ENCODE data around the gene NUMBL. TPM values are rescaled to one million over a fixed set of nuclear protein-coding genes. Genes with fewer than 3 reads are reported as not detected.

The NUMBL gene
- total and polyA plus RNA-seq, 4 donors = 13.2 to 41.2 (median 17.1) TPM

DNA sequence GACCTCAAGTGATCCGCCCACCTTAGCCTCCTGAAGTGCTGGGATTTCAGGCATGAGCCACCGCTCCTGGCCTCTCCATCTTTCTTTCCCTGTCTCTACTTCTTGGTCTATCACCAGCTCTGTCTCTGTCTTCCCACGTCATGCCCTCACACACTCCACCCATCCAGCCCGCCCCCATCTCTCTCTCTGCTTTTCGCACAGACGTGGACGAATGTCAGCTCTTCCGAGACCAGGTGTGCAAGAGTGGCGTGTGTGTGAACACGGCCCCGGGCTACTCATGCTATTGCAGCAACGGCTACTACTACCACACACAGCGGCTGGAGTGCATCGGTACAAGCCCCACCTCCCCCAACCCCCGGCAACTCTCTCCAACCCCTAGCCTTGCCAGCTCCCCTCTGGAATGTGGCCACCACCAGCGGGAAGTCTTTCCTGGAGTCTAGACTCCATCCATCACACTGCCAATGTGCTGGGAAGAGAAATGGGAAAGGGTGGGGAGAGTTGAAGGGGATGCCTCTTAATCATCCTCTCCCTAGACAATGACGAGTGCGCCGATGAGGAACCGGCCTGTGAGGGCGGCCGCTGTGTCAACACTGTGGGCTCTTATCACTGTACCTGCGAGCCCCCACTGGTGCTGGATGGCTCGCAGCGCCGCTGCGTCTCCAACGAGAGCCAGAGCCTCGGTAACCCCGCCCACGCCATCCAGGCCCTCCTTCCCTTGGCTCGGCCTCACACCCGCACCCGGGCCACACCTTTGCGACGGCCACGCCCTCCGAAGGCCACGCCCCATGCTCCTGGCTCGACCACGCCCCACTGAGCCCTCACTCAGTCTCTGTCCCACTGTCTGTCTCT, 66.8 kb downstream of the NUMBL start:
- WGBS, 2 donors = 58 to 63% methylated on average over 41 of the region's 41 CpGs
- Histone ChIP-seq H3K27me3 (ENCODE audit: control insufficient read depth in 3 of 3, insufficient read depth in 3 of 3, low read length in 2 of 3) (no peaks in the 10 kb centered on the region), H3K36me3 (ENCODE audit: control insufficient read depth in 4 of 4, insufficient read depth in 4 of 4, low read length in 4 of 4) (peaks cover 0 to 48% (median 34%) of the 10 kb centered on the region in 4 donors), H3K9me3 (ENCODE audit: control insufficient read depth in 4 of 4, insufficient read depth in 3 of 4, low read length in 3 of 4) (no peaks in the 10 kb centered on the region), H3K9ac (ENCODE audit: insufficient read depth in 1 of 2, low read length in 2 of 2) (no peak overlapping the region), H3K4me3 (no peak overlapping the region), H3K27ac (ENCODE audit: low read depth in 1 of 2, low read length in 1 of 2) (no peak overlapping the region), H3K4me1 (ENCODE audit: control insufficient read depth in 5 of 5, insufficient read depth in 5 of 5, low read length in 5 of 5) (peaks cover 0 to 2% (median 0%) of the 10 kb centered on the region in 5 donors)
- ATAC-seq (ENCODE audit: insufficient read depth, low FRiP score) = peak; percentile 55
- TF ChIP-seq, protein P1, sequence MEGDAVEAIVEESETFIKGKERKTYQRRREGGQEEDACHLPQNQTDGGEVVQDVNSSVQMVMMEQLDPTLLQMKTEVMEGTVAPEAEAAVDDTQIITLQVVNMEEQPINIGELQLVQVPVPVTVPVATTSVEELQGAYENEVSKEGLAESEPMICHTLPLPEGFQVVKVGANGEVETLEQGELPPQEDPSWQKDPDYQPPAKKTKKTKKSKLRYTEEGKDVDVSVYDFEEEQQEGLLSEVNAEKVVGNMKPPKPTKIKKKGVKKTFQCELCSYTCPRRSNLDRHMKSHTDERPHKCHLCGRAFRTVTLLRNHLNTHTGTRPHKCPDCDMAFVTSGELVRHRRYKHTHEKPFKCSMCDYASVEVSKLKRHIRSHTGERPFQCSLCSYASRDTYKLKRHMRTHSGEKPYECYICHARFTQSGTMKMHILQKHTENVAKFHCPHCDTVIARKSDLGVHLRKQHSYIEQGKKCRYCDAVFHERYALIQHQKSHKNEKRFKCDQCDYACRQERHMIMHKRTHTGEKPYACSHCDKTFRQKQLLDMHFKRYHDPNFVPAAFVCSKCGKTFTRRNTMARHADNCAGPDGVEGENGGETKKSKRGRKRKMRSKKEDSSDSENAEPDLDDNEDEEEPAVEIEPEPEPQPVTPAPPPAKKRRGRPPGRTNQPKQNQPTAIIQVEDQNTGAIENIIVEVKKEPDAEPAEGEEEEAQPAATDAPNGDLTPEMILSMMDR (IDR thresholded peaks at IDR 0.05; ENCODE audit: control extremely low read depth, extremely low read depth) = no peak
- peak in 1 of 3 donors; percentile 41 for DNase-seq

DNA sequence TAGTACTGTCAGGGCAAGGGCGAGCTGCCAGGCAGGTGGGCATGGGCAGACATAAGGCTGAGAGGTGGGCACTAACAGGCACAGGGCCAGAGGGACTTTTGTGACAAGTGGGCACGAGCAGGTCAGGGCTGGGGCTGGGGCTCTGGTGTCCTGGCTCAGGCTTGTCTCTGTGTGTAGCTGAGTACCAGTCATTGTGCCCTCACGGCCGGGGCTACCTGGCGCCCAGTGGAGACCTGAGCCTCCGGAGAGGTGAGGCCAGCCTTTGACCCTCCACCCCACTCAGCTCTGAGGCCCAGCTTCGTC, 67.7 kb downstream of the NUMBL start:
- ATAC-seq (ENCODE audit: insufficient read depth, low FRiP score) (no peak), DNase-seq (no peak)
- TF ChIP-seq, protein P1 (IDR thresholded peaks at IDR 0.05; ENCODE audit: control extremely low read depth, extremely low read depth) = no peak
- Histone ChIP-seq H3K4me3 (no peak overlapping the region), H3K27ac (ENCODE audit: low read depth in 1 of 2, low read length in 1 of 2) (no peak overlapping the region), H3K9ac (ENCODE audit: insufficient read depth in 1 of 2, low read length in 2 of 2) (no peak overlapping the region), H3K27me3 (ENCODE audit: control insufficient read depth in 3 of 3, insufficient read depth in 3 of 3, low read length in 2 of 3) (no peaks in the 10 kb centered on the region), H3K36me3 (ENCODE audit: control insufficient read depth in 4 of 4, insufficient read depth in 4 of 4, low read length in 4 of 4) (peaks cover 0 to 51% (median 32%) of the 10 kb centered on the region in 4 donors), H3K4me1 (ENCODE audit: control insufficient read depth in 5 of 5, insufficient read depth in 5 of 5, low read length in 5 of 5) (peaks cover 0 to 2% (median 0%) of the 10 kb centered on the region in 5 donors), H3K9me3 (ENCODE audit: control insufficient read depth in 4 of 4, insufficient read depth in 3 of 4, low read length in 3 of 4) (no peaks in the 10 kb centered on the region)
- WGBS, 2 donors = 84 to 96% methylated on average over 7 of the region's 7 CpGs

DNA sequence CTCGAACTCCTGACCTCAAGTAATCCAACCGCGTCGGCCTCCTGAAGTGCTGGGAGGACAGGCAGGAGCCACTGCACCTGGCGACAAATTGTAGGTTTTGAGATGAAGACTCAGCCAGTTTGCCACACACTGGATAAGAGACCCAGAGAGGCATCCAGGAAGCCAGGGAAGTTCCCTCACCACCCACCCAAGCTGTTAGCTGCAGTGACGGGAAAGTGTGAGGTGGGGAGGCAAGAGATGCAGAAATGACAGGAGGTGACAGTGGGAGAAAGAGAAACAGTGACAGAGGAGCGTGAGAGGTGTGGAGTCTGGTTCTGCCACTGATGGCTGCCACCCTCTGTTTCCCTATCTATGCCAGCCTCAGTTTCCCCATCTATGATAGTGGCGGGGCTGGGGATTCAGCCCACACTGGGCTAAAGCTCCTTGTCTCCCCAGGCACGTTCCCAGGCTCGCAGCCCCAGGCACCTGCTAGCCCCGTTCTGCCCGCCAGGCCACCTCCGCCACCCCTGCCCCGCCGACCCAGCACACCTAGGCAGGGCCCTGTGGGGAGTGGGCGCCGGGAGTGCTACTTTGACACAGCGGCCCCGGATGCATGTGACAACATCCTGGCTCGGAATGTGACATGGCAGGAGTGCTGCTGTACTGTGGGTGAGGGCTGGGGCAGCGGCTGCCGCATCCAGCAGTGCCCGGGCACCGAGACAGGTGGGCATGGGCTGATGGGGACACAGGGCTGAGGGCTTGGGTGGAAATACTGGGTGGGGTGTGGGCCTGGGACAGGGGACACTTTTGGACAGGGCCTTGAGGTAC, 68.3 kb downstream of the NUMBL start:
- H3K27me3 ChIP-seq (ENCODE audit: control insufficient read depth in 3 of 3, insufficient read depth in 3 of 3, low read length in 2 of 3) = no peaks in the 10 kb centered on the region
- no peak overlapping the region for H3K4me3 ChIP-seq
- DNase-seq (no peak), ATAC-seq (ENCODE audit: insufficient read depth, low FRiP score) (no peak)
- no peak overlapping the region for H3K27ac ChIP-seq (ENCODE audit: low read depth in 1 of 2, low read length in 1 of 2)
- TF ChIP-seq, protein P1 (IDR thresholded peaks at IDR 0.05; ENCODE audit: control extremely low read depth, extremely low read depth) = no peak
- H3K9ac ChIP-seq (ENCODE audit: insufficient read depth in 1 of 2, low read length in 2 of 2) = no peak overlapping the region
- WGBS, 2 donors = 91 to 93% methylated on average over 24 of the region's 24 CpGs
- H3K9me3 ChIP-seq (ENCODE audit: control insufficient read depth in 4 of 4, insufficient read depth in 3 of 4, low read length in 3 of 4) = no peaks in the 10 kb centered on the region
- H3K36me3 ChIP-seq (ENCODE audit: control insufficient read depth in 4 of 4, insufficient read depth in 4 of 4, low read length in 4 of 4) = peaks cover 0 to 48% (median 29%) of the 10 kb centered on the region in 4 donors
- peaks cover 0 to 2% (median 0%) of the 10 kb centered on the region in 5 donors for H3K4me1 ChIP-seq (ENCODE audit: control insufficient read depth in 5 of 5, insufficient read depth in 5 of 5, low read length in 5 of 5)
